CD4-positive, alpha-beta T cell (primary cell): ENCODE results near the gene LAMTOR1. TPM values are rescaled to one million over a fixed set of nuclear protein-coding genes. Genes with fewer than 3 reads are reported as not detected.
A peak's percentile ranks its signal among the peaks of the same experiment; 100 is the strongest.

ENCODE experiments used
- ATAC-seq: fragments of 200-7000 bp; cut with Tn5 transposase; one replicate; pipeline ENCODE4 v1.10.0; 2022; ENCODE audit warnings: mild to moderate bottlenecking; ENCODE audit not compliant: poor library complexity
- CTCF ChIA-PET: fragments of 350-600 bp; sonication (Branson Sonifier 250); formaldehyde crosslinking; loops from one replicate; lab custom pipeline; 2021; ENCODE audit warnings: antibody characterized with exemption, inconsistent platforms; lab: Charles Lee
- POLR2A ChIA-PET: fragments of 350-600 bp; sonication (Branson Sonifier 250); formaldehyde crosslinking; loops from one replicate; lab custom pipeline; 2021; ENCODE audit warnings: antibody characterized with exemption, inconsistent platforms; lab: Charles Lee
- DNase-seq, 14 experiments: peaks; one replicate each; pipeline ENCODE4 v3.0.0-alpha.2; 2013 to 2020; ENCODE audit warnings: mixed read lengths in 2 of 14
- H3K27ac ChIP-seq, 2 donors: one replicate each; pipeline versions ENCODE4 v1.5.1 to v1.7.0; 2013; ENCODE audit warnings: low read length in 2 of 2, low read depth in 1 of 2, mild to moderate bottlenecking in 1 of 2
- H3K27me3 ChIP-seq, 2 experiments: 1 replicate in 1 of 2; 2 replicates in 1 of 2; pipeline versions ENCODE4 v1.6.1 to v1.7.0; 2013; ENCODE audit warnings: low read length in 2 of 2, control low read depth in 1 of 2, mild to moderate bottlenecking in 1 of 2, moderate library complexity in 1 of 2; ENCODE audit not compliant: insufficient read depth in 2 of 2, control insufficient read depth in 1 of 2
- H3K36me3 ChIP-seq: one replicate; pipeline ENCODE4 v1.6.1; 2013; ENCODE audit warnings: low read length, control low read depth; ENCODE audit not compliant: insufficient read depth
- H3K4me1 ChIP-seq: one replicate; pipeline ENCODE4 v1.6.1; 2013; ENCODE audit warnings: low read length, control low read depth; ENCODE audit not compliant: insufficient read depth
- H3K4me3 ChIP-seq: one replicate; pipeline ENCODE4 v1.5.1; 2013; ENCODE audit warnings: mild to moderate bottlenecking, low read length, moderate library complexity
- H3K9me3 ChIP-seq, 2 experiments: 1 replicate in 1 of 2; 2 replicates in 1 of 2; pipeline versions ENCODE4 v1.6.1 to v1.7.0; 2013; ENCODE audit warnings: low read length in 2 of 2, mild to moderate bottlenecking in 2 of 2, control low read depth in 1 of 2, moderate library complexity in 1 of 2; ENCODE audit not compliant: control insufficient read depth in 1 of 2, insufficient read depth in 1 of 2
- H3K27ac Mint-ChIP-seq: one replicate; pipeline ENCODE4 v1.8.0; 2020; ENCODE audit warnings: mixed read lengths
- H3K27me3 Mint-ChIP-seq: one replicate; pipeline ENCODE4 v1.8.0; 2021; ENCODE audit warnings: mixed read lengths
- H3K36me3 Mint-ChIP-seq: one replicate; pipeline ENCODE4 v1.8.0; 2021; ENCODE audit warnings: low read depth, mixed read lengths
- H3K4me1 Mint-ChIP-seq: one replicate; pipeline ENCODE4 v1.8.0; 2021; ENCODE audit warnings: low read depth, mixed read lengths
- H3K4me3 Mint-ChIP-seq: one replicate; pipeline ENCODE4 v1.8.0; 2020; ENCODE audit warnings: mild to moderate bottlenecking, mixed read lengths
- H3K9me3 Mint-ChIP-seq: one replicate; pipeline ENCODE4 v1.8.0; 2020; ENCODE audit warnings: mixed read lengths
- CTCF ChIP-seq: fragments of 200-600 bp; IDR thresholded peaks from one replicate; pipeline ENCODE4 v1.8.0; 2022; ENCODE audit warnings: antibody characterized with exemption, mild to moderate bottlenecking
- intact Hi-C, 2 experiments: fragments of 100-400 bp; cut with DNase I in 1 of 2; cut with micrococcal nuclease in 1 of 2; formaldehyde crosslinking; loops; one replicate each; pipeline versions ENCODE4 v1.15.1 to v1.9.0; 2023 to 2025; cut with DNase I, micrococcal nuclease
- total RNA-seq, 174 experiments: library from RNA in 2 of 174; stranded (reverse) in 2 of 174; gene quantifications; one replicate each; pipeline ENCODE4 v1.2.3 and lab custom pipeline; 2021 to 2026

The LAMTOR1 gene
- total RNA-seq, 2 experiments from 2014 or later = 29.5 to 30.4 TPM

GRCh38 chr11:72075756-72076155 lies 27.3 kb downstream of the LAMTOR1 start:
- Mint-ChIP-seq H3K36me3 (peaks cover 12% of the 10 kb centered on the region), H3K9me3 (no peaks in the 10 kb centered on the region), H3K4me1 (peaks cover 43% of the 10 kb centered on the region), H3K27ac (no peak overlapping the region), H3K27me3 (no peaks in the 10 kb centered on the region), H3K4me3 (no peak overlapping the region)
- ATAC-seq = no peak
- DNase-seq = no peak
- intact Hi-C loops = no loop called here
- no peaks in the 10 kb centered on the region for H3K9me3 ChIP-seq
- H3K27ac ChIP-seq = no peak overlapping the region
- H3K36me3 ChIP-seq = peaks cover 3% of the 10 kb centered on the region
- H3K4me3 ChIP-seq = no peak overlapping the region
- no peaks in the 10 kb centered on the region for H3K27me3 ChIP-seq
- no peak for TF ChIP-seq CTCF
- POLR2A ChIA-PET = interaction anchor here (1.7 to 2.0 kb wide), 2 partner anchors 33 to 36 kb away, joined by 7 to 12 read pairs; no protein-coding TSS in a partner anchor
- CTCF ChIA-PET = interaction anchor here (1.2 to 1.6 kb wide), 3 partner anchors 15 to 26 kb away, joined by 3 to 5 read pairs (median 5); no protein-coding TSS in a partner anchor
- H3K4me1 ChIP-seq = peaks cover 24% of the 10 kb centered on the region

DNA sequence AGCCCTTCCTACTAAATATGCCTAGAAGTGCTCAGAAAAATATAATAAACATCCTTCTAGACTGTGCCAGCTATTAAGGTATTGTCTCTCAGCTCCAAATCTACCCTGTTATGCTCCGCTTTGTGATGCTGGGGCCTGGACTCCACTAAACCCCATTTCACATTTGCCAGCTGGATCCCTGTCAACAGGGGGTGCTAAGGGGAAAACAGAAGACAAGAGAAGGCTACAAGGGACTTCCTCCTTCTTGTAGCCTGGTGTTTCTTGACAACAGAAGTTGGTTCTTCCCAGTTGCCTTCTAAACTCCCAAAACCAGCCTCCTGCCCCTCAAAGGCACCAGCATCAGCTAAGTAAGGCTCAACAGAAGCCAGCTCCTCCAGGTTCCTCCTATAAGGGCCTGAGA lies 28.0 kb downstream of the LAMTOR1 start:
- ChIA-PET CTCF (interaction anchor here (1.2 to 1.6 kb wide), 3 partner anchors 15 to 27 kb away, joined by 3 to 5 read pairs (median 5); no protein-coding TSS in a partner anchor), POLR2A (interaction anchor here (1.7 to 2.0 kb wide), 2 partner anchors 33 to 35 kb away, joined by 7 to 12 read pairs; no protein-coding TSS in a partner anchor)
- no peaks in the 10 kb centered on the region for H3K27me3 Mint-ChIP-seq
- no peak overlapping the region for H3K4me3 Mint-ChIP-seq
- intact Hi-C loops = no loop called here
- H3K36me3 Mint-ChIP-seq = peaks cover 6% of the 10 kb centered on the region
- Histone ChIP-seq H3K4me3 (no peak overlapping the region), H3K27me3 (no peaks in the 10 kb centered on the region), H3K9me3 (no peaks in the 10 kb centered on the region), H3K4me1 (peaks cover 22% of the 10 kb centered on the region), H3K27ac (no peak overlapping the region), H3K36me3 (peaks cover 3% of the 10 kb centered on the region)
- H3K4me1 Mint-ChIP-seq = peaks cover 37% of the 10 kb centered on the region
- H3K9me3 Mint-ChIP-seq = no peaks in the 10 kb centered on the region
- TF ChIP-seq CTCF = no peak
- H3K27ac Mint-ChIP-seq = no peak overlapping the region
- ATAC-seq (no peak), DNase-seq (peak in 3 of 14 experiments; percentile 17 to 53 (median 46))

DNA sequence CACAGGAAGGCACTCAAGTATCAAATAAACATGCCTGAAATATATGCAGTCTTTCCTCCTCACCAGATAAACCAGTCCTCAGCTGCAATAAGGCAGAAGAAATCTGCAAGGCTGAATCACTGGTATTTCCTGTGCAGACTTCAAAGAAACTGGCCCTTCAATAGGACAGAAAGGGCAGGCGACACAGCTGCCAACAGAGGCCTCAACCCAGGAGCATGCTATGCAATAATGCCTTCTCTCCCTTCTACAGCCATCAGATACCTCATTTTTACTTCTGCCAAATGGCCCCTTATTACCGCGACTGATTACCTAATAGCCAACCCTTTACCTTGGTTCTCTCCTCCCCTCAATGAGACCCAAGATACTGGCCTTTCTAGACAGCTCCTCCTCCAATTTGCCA lies 30.7 kb downstream of the LAMTOR1 start:
- POLR2A ChIA-PET = interaction anchor here (1.0 kb wide), 1 partner anchor 20 kb away, joined by 3 read pairs; no protein-coding TSS in a partner anchor
- no peak overlapping the region for H3K27ac Mint-ChIP-seq
- H3K4me1 Mint-ChIP-seq = peaks cover 37% of the 10 kb centered on the region

More for the DNA sequence above, 30.7 kb downstream of the LAMTOR1 start:
- intact Hi-C loops = no loop called here
- no peaks in the 10 kb centered on the region for H3K27me3 Mint-ChIP-seq
- Histone ChIP-seq H3K4me3 (no peak overlapping the region), H3K27me3 (no peaks in the 10 kb centered on the region), H3K4me1 (peaks cover 18% of the 10 kb centered on the region), H3K9me3 (no peaks in the 10 kb centered on the region), H3K36me3 (peaks cover 11% of the 10 kb centered on the region), H3K27ac (no peak overlapping the region)
- peaks cover 23% of the 10 kb centered on the region for H3K36me3 Mint-ChIP-seq
- DNase-seq (peak in 1 of 14 experiments; percentile 25), ATAC-seq (no peak)
- no peak overlapping the region for H3K4me3 Mint-ChIP-seq
- CTCF ChIA-PET = interaction anchor here (1.6 to 3.0 kb wide), 2 partner anchors 33 to 47 kb away, joined by 5 to 14 read pairs; no protein-coding TSS in a partner anchor
- H3K9me3 Mint-ChIP-seq = no peaks in the 10 kb centered on the region
- no peak for TF ChIP-seq CTCF
